ENCODE results near the gene MT1M.
"Not testable (repeated sequence)": the region's sequence is repeated elsewhere in the genome, so short reads cannot be mapped to it uniquely, and the experiment has no call there.

MT1M gene

DNA sequence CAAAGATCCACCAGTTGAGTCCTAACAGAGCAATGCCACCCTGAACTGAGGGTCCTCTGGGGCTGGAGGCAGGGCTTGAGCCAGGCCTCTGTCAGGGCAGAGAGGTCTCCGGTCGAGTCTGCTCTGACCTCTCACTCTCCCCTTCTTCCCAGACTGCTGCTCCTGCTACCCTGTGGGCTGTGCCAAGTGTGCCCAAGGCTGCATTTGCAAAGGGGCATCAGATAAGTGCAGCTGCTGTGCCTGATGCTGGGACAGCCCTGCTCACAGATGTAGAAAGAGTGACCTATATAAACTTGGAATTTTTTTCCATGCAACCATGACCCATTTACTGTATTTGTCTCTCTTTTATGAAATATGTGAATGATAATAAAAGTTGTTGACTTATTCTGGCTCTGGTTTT, 16.8 kb downstream of the MT1M start:
- no peak for DNase-seq (ENCODE audit: low read depth in 2 of 2)

DNA sequence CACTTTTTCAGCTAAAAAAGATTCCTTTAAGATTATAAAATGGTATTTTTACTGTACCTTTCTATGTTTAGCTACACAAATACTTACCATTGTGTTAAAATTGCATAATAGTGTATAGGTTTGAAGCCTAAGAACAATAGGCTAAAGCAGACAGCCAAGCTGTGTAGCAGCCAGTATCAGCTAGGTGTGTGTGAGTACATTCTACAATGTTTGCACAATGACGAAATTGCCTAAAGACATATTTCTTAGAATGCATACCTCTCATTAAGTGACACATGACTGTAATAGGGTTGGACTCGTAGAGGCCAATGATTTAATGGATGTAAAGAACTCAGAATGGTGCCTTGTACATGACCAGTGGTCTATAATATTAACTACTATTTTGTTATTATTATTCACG, 17.4 kb downstream of the MT1M start:
- DNase-seq (ENCODE audit: low read depth in 2 of 2): no peak

DNA sequence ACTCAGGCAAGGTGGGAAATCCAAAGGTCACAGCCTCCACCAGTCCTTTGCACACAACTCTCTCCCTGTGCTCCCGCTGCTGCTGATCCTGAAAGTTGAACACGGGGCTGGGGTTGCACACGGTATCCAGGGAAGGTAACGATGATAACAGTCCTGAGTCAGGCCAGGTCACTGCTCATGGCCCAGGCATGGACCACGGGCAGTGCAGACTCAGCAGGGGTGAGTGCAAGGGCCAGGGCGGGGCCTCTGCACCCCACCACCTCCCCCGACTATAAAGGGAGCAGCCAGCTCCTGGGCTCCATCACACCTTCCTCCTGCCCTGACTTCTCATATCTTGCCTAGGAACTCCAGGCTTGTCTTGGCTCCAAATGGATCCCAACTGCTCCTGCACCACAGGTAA, 19.1 kb downstream of the MT1M start, which contains the start of gene MT1B:
MT1B (plus strand) TSS at position 301 of the 400 bp plus-strand sequence; CDS start at position 369, 68 bp downstream.
- DNase-seq (ENCODE audit: low read depth in 2 of 2): no peak

DNA sequence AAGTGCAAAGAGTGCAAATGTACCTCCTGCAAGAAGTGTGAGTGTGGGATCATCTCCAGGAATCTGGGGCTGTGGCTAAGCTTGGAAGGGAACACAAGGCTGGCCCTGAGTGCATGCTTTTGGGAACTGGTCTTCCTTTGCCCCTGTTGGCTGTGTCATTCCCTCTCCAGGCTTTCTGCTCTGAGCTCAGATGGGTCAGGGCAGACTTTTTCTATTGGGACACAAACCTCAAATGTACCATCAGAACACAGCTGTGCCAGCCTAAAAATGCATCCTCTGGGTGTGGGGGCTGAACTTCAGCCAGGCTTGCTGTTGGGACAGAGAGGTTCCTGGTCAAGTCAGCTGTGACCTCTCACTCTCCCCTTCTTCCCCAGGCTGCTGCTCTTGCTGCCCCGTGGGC, 20.1 kb downstream of the MT1M start:
- DNase-seq (ENCODE audit: low read depth in 2 of 2): no peak

DNA sequence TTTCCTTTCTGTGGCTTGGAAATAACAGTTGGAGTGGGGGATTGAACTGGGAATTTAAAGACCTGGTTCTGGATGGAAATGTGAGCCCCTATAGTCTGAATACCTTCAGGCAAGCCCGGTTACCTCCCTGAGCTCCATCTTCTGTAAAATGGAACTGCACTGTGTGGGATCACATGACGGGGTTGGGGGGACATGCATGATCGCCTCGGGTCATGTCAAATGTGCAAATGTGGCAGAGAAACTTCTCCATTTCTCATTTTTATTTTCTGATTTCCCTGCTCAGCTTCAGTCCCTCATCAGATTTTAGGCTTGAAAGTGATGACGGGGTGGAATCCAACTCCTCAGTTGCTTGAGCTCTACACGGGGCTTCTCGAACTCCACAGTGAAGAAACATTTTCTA, 20.8 kb downstream of the MT1M start:
- no peak for DNase-seq (ENCODE audit: low read depth in 2 of 2)

DNA sequence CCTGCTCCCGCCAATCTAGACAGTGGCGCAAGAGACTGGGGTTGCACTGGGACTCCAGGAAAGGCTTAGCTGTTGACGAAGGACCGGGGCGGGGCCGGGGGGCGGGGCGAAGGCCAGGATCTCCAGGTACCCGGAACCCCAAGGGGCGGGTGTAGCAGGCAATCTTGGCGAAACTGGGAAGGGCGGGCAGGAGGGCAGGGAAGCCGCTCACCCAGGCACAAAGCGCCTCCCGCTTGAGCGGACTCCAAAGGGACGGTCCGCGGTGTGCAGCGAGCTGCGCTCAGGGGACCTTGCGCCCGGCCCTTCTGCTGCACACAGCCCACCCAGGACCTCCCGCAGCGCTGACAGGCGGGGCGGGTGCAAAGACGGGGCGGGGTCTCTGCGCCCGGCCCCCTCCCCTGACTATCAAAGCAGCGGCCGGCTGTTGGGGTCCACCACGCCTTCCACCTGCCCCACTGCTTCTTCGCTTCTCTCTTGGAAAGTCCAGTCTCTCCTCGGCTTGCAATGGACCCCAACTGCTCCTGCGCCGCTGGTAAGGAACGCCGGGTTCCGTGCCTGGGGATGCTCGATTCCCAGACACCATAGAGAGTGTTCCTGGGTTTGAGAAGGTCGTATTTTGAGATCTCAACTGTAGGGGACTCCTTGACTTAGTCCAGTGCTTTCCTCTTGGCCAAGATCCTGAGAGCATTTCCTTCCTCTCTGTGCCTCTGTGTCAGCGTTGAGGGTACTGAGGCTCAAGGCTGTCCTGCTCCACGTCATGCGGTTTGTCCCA, 25.3 kb downstream of the MT1M start, which contains the start of gene MT1F:
MT1F (plus strand) TSS at position 405 of the 772 bp plus-strand sequence; CDS start at position 505, 100 bp downstream.
- DNase-seq (ENCODE audit: low read depth in 2 of 2): peak; percentile 58 to 69

DNA sequence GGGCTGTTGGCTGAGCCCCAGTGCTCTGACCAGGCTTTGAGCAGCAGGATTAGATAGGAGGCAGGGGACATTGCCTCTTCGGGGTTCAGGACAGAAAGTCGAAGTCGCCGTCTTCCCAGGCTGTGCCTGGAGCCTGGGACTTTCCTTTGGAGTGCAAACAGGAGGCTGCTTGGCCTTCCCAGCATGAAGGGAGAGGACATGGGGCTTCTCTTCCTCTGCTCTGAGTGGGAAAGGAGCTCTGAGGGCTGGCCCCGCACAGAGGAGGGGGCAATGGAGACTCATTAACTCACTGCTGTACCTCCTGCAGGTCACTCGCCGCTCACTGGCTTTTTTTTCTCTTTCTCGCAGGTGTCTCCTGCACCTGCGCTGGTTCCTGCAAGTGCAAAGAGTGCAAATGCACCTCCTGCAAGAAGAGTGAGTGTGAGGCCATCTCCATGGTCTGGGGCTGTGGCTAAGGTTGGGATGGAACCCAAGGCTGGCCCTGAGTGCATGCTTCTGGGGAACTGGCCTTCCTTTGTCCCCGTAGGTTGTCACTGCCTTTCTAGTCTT, 25.9 kb downstream of the MT1M start:
- no peak for DNase-seq (ENCODE audit: low read depth in 2 of 2)

DNA sequence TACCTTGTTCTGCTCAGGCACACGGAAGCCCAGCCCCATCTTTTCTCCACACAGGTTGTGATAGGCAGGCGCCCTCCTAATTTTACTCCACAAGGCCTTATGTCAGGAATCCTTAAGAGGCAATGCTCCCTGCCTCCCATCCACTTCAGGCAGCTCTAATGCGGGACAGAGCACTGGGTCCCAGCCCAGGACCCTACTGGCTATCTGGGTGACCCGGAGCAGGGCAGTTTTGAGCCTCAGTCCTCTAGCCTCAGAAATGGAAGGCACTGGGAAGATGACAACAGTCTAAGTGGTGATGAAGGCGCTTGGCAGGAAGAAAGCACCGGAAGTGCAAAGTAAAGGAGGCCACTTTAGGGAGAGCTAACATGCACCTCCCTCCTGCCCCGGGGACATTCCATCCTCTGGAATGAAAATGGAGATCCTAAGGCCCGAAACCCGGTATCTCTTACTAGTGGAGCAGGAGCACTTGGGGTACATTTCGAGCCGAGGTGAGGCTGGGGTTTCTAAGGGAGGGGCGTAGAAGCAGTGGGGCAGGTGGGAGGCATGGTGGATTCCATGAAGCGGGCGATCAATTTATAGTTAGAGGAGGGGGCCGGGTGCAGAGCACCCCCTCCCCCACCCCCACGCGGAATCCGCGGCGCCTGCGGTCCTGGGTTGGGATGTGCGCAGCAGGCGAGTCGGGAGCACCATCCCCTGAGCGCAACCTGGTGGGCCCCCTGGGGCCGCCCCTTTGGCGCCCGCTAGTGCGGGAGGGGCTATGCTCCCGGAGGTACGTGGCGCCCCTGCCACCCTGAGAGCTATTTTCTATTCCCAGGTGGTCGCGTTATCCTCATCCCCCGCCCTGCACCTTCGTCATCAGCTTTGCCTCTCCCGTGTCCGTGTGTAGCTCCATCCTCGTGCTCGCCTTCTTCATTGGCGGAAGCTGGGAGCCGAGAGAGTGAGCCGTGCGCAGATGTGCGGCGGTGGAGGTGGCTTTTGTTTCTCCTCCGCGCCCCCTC, 30.2 kb downstream of the MT1M start:
- no peak for DNase-seq (ENCODE audit: low read depth in 2 of 2)

DNA sequence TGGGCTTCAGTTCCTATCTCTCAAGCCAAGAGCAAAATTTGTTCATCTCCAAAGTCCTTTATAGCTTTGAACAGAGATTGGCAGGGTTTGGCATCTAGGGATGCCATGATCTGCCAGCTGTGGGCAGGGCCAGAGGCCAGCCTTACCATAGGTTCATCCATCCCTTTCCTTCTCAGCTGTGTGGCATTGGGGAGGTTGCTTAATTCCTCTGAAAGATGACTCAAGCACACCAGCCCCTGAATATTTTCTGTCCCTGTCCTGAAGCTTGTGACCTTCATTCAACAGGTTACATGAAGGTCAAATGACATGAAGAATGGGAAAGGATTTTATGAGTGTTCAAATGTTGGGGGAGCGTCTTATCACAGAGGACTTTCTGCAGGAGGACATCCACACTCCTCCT, 32.0 kb downstream of the MT1M start:
- no peak for DNase-seq (ENCODE audit: low read depth in 2 of 2)

DNA sequence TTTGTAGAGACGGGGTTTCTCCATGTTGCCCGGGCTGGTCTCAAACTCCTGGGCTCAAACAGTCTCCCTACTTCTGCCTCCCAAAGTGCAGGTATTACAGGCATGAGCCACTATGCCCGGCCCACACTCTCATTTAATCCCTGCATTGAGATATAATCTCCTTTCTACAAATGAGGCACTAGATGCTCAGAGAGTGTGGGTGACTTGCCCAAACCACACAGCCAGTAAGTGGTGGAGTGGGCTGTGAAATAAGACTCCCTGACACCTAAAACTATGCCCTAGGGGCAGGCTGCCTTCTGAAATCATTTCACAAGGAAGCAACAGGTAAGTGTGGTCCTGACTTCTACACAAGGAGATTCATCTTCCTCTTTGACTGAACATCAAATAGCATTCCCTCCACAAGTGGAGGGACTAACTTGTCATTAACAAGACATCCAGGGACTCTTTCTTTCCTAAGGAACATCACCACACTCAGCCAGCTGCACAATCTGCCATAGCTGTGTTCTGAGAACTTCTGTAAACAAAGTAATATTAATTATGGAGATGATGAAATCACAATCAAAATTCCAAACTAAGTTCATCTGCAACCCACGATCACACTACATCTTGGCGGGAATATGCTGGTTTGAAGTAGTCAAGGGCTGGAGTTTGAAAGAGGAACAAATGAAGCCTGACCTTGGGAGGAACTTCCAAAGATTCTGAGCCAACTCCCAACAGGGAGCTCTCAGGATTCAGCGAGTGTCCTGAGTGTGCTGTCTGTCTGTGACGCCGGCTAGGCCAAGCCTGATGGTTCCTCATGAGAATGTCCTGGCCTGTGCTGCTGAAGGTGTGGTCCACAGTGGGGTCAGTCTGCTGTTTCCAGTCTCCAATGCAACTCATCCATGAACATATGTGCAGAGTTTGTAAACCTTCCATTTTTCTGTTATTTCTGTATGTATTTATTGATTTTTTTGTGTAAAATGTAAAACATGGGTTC, 33.1 kb downstream of the MT1M start:
- DNase-seq (ENCODE audit: low read depth in 2 of 2): not testable (repeated sequence)

DNA sequence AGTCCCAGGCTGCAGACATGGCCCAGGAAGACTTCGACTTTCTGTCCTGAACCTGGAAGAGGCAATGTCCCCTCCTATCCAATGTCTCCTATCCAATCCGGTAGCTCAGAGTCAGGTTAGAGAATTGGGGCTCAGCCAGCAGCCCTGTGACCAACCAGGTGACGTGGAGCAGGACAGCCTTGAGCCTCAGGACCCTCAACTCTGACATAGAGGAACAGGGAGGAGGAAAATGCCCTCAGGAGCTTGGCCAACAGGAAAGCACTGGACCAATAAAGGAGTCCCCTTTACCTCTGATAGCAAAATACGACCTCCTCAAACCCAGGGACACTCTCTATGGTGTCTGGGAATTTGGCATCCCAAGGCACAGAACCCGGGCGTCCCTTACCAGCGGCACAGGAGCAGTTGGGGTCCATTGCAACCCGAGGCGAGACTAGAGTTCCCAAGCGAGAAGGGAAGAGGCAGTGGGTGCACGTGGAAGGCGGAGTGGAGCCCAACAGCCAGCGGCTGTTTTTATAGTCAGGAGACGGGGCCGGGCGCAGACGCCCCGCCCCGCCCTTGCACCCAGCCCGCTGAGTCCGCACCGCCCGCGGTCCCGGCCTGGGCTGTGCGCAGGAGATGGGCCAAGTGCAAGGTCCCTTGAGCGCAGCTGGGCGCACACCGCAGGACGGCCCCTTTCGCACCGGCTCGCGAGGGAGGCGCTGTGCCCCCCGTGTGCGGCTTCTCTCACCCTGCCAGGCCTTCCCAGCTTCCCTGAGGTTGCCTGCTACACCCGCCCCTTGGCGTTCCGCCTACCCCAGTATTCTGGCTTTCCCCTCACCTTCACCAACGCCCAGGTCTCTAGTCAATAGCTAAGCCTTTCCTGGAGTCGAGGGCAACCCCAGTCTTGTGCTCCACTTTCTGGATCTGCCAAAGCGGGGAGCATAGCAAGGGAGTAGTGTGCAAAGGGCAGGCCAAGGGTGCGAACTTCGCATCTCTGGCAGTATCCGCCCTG, 35.4 kb downstream of the MT1M start, which contains the start of gene MT1G:
MT1G (minus strand) TSS at position 485 of the 991 bp plus-strand sequence; CDS start at position 413, 72 bp downstream.
- no peak for DNase-seq (ENCODE audit: low read depth in 2 of 2)

DNA sequence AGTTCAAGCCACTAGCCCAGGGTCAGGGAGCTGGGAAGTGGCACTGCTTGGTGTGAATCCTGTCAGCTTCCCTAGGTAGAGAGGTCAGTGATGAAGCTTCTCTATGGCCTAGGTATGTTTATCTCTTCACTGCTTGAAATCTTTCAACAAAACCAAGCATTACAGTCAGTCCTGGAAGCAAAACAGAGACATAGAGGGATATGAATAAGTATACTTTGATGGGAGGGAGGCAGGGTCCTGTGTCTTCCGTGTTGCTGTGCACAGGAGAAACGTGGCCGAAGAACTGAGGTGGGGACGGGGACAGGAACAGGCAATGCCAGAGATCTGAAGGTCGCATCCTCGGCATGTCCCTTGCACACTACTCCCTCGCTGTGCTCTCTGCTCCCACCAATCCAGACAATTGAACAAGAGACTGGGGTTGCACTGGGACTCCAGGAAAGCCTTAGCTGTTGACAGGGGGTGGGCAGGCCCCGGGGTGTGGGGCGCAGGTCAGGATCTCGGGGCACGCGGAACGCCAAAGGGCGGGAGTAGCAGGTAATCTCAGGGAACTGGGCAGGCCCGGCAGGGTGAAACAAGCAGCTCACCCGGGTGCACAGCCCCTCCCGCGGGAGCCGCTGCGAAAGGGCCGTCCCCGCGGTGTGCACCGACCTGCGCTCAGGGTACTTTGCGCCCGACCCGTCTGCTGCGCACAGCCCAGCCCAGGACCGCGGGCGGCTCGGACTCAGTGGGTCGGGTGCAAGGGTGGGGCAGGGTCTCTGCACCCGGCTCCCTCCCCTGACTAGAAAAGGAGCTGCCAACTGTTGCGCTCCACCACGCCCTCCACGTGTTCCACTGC, 36.8 kb downstream of the MT1M start, which contains the start of gene MT1H:
MT1H (plus strand) TSS at position 810 of the 835 bp plus-strand sequence. CDS start 71 bp downstream, outside the sequence.
- no peak for DNase-seq (ENCODE audit: low read depth in 2 of 2)

DNA sequence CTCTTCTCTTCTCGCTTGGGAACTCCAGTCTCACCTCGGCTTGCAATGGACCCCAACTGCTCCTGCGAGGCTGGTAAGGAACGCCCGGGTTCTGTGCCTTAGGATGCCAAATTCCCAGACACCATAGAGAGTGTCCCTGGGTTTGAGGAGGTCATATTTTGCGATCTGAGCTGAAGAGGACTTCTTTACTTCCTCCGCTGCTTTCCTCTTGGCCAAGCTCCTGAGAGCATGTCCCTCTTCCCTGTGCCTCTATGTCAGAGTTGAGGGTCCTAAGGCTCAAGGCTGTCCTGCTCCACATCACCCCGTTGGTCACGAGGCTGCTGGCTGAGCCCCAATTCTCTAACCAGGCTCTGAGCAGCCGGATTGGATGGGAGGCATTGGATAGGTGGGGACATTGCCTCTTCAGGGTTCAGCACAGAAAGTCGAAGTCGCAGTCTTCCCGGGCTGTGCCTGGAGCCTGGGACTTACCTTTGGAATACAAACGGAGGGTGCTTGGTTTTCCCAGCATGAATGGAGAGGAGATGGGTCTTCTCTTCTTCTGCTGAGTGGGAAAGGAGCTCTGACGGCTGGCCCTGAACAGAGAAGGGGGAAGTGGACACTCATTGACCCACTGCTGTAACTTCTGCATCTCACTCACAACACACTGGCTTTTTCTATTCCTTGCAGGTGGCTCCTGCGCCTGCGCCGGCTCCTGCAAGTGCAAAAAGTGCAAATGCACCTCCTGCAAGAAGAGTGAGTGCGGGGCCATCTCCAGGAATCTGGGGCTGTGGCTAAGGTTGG, 37.6 kb downstream of the MT1M start:
- no peak for DNase-seq (ENCODE audit: low read depth in 2 of 2)

DNA sequence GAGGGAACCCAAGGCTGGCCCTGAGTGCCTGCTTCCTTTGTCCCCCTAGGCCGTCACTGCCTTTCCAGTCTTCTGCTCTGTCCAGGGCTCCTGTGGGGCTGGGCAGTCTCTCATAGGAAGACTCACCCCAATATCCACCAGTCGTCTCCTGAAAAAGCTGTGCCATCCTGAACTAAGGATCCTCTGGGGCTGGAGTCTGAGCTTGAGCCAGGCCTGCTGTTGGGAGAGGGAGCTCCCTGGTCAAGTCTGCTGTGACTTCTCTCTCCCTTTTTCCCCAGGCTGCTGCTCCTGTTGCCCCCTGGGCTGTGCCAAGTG, 38.1 kb downstream of the MT1M start:
- no peak for DNase-seq (ENCODE audit: low read depth in 2 of 2)

DNA sequence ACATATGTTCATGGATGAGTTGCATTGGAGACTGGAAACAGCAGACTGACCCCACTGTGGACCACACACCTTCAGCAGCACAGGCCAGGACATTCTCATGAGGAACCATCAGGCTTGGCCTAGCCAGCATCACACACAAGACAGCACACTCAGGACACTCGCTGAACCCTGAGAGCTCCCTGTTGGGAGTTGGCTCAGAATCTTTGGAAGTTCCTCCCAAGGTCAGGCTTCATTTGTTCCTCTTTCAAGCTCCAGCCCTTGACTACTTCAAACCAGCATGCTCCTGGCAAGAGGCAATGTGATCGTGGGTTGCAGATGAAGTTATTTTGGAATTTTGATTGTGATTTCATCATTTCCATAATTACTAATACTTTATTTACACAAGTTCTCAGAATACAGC, 39.2 kb downstream of the MT1M start:
- DNase-seq (ENCODE audit: low read depth in 2 of 2): not testable (repeated sequence)

DNA sequence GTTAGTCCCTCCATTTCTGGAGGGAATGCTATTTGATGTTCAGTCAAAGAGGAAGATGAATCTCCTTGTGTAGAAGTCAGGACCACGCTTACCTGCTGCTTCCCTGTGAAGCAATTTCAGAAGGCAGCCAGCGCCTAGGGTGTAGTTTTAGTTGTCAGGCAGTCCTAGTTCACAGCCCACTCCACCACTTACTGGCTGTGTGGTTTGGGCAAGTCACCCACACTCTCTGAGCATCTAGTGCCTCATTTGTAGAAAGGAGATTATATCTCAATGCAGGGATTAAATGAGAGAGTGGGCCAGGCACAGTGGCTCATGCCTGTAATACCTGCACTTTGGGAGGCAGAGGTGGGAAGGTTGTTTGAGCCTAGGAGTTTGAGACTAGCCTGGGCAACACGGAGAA, 39.7 kb downstream of the MT1M start:
- not testable (repeated sequence) for DNase-seq (ENCODE audit: low read depth in 2 of 2)

DNA sequence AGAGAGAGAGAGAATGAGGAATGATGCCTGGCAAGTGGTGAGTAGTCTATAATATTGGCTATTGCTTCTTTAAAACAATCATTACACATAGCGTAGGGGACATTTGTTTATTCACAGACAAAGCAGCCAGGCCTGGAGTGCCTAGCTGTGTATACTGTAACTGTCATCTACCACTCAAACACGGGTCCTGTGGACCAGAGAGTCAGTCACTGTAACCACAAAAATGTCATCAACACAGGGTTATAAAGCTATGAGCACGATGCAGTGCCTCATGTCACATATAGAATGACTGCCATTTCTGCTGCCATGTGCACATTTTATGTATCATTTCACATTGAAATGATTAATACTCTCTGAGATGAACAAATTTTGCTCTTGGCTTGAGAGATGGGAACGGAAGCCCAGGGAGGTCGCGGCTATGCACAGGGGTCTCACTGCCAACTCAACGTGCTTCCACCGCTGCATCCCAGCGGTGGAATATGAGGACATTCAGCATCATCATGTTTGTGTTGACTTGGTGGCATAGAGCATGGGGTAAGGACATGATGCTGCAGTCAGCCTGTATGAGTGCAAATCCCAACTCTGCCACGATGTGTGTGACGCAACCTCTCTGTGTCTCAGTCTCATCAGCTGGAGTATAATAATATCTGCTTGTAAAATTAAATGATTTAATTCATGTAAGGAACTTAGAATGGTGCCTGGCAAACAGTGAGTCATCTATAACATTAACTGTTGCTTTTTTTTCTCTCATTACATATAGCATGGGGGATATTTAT, 40.5 kb downstream of the MT1M start:
- DNase-seq (ENCODE audit: low read depth in 2 of 2): no peak

Data from activated CD4-positive, alpha-beta T cell treated with anti-CD3 and anti-CD28 coated beads for 24 hours (primary cell).